Measurements from ENCODE around the gene ZNF592. TPM values are rescaled to one million over a fixed set of nuclear protein-coding genes. Genes with fewer than 3 reads are reported as not detected.

Gene ZNF592
- total and polyA plus RNA-seq, 9 of the 15 experiments (the other 6 are each of a cell fraction or from before 2014, with no cell fraction given) = 0.88 to 23.8 (median 7.4) TPM

- TF ChIP-seq DACH1 (IDR thresholded peaks at IDR 0.05; ENCODE audit: partially characterized antibody) (no peak), HCFC1 (IDR thresholded peaks at IDR 0.05; ENCODE audit: low read depth, low read length) (no peak), ZNF347 (CRISPR knock-in tag; IDR thresholded peaks at IDR 0.05; ENCODE audit: low read depth) (no peak), E2F8 (IDR thresholded peaks at IDR 0.05; ENCODE audit: low read depth, partially characterized antibody) (no peak), BACH1 (tag; IDR thresholded peaks at IDR 0.05) (no peak), ZNF561 (CRISPR knock-in tag; conservative IDR thresholded peaks at IDR 0.05) (no peak), FOXP4 (CRISPR knock-in tag; IDR thresholded peaks at IDR 0.05; ENCODE audit: borderline replicate concordance) (no peak), PTRF (tag; IDR thresholded peaks at IDR 0.05) (no peak), XRCC5 (IDR thresholded peaks at IDR 0.05; ENCODE audit: low read depth, low read length) (no peak), MLLT1 (IDR thresholded peaks at IDR 0.05) (0 out of 4 replicates have a peak, but pooled peaks of 1 of the 2 experiments have one; percentile 10), TCF3 (CRISPR knock-in tag; IDR thresholded peaks at IDR 0.05) (0 out of 2 replicates have a peak, but pooled peaks have one; percentile 6), PREB (CRISPR knock-in tag; IDR thresholded peaks at IDR 0.05) (no peak), ZNF707 (CRISPR knock-in tag; conservative IDR thresholded peaks at IDR 0.05) (no peak), ZNF655 (CRISPR knock-in tag; IDR thresholded peaks at IDR 0.05) (no peak), ZNF740 (CRISPR knock-in tag; IDR thresholded peaks at IDR 0.05) (no peak), ZNF740 (tag; IDR thresholded peaks at IDR 0.05) (no peak)
Observed at GRCh38 chr15:84747416-84748273, 747 bp upstream of the ZNF592 start (continued).

Measured in K562 (cell line).